GM19043 (cell line): Measurements from ENCODE around the gene SH2D3C.

ENCODE experiments used
- ATAC-seq: cut with Tn5 transposase; IDR thresholded peaks from one replicate; pipeline ENCODE4 v1.9.1; 2021; ENCODE audit warnings: low read depth; ENCODE audit not compliant: unreplicated experiment

SH2D3C gene

DNA sequence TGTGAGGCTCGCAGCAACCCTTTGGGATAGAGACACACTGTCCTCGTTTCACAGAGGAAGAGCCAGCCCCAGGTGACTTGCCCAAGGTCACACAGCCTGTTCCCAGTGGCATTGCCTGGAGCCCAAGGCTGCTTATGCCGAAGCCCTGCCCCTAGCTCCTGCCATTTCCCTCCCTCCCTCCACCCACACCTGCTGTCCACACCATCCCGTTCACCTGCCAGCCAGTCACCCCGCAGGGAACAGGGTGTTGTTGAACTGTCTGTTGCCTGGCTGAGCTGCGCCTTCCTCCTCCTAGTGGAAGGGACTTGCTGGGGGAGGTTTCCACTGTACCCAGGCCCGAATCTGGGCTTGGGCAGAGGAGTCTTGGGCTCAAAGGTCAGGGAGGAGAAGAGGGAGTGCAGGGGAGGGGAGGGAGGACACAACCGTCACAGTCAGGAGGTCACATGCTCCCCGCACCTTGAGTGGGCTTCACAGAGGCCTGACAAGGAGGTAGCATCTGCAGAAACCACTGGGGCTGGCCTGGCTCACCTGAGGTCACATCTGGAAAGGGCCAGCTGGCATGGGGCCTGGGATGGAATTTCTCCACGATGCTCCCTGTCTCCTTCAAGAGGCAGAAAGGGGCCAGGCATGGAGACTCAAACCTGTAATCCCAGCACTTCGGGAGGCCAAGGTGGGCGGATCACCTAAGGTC, 56.3 kb downstream of the SH2D3C start:
- no peak for ATAC-seq

DNA sequence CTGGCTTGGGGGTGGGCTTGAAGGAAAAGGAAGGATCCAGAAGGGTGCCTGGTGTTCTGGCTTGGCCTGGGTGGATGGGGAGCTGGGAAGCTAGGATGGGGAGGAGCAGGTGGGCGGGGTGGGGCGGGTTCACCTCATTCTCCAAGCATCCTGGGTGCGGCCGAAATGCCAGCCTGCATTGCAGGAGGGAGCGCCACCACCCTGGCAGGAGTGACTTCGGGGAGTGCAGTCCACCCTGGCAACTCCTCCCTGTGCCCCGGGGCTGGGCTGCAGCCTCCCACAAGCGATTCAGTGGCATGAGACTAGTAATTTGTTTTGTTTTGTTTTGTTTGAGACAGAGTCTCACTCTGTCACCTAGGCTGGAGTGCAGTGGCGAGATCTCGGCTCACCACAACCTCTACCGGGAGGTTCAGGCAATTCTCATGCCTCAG, 57.1 kb downstream of the SH2D3C start:
- no peak for ATAC-seq

DNA sequence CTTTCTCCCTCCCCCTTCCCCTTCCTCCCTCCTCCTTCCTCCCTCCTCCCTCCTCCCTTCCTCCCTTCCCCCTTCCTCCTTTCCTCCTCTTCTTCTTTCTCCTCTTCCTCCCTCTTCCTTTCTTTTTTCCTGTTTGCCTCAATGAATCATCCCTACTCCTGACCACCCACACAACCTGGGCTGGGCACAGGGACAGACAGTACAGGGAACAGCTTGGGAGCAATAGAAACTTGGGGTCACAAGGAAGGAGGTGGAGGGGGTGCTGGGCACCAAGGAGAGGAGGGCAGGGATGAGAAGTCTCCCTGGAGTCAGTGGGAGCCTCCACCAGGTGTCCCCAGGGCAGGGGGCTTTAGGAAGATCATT, 57.6 kb downstream of the SH2D3C start:
- no peak for ATAC-seq

DNA sequence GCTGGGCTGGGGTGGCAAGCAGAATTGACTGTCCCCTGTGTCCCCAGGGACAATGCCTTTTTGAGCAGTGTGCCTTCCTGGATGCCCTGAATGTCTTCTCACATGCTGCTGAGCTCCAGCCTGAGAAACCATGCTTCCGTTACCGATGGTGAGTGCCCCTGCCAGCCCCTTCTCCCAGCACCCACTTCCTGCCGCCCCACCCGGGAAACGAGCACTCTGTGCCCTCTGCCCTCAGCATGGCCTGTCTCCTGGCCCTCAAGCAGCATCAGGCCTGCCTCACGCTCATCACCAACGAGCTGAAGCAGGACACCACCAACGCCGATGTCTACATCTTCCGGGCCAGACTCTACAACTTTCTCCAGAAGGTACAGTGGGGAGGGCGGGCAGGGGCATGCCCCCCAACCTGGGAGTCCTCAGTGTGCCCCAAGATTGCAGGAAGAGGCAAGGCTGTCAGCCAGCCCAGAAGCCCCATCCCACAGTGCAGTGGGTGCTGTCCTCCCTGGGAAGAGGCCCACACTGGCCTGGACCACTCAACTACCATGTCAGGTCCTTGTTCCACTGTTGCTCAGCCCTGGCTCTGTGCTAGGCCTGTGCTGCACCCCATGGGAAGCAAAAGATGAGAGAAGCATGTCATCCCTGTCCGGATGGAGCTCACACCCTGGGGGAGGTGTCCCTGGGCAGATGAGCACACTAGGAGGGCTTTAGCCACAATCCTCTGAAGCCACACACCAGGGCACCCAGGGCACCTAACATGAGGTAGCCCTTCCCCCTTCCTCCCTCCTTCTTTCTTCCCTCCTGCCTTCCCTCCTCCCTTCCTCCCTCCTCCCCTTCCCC, 58.2 kb downstream of the SH2D3C start:
- no peak for ATAC-seq

DNA sequence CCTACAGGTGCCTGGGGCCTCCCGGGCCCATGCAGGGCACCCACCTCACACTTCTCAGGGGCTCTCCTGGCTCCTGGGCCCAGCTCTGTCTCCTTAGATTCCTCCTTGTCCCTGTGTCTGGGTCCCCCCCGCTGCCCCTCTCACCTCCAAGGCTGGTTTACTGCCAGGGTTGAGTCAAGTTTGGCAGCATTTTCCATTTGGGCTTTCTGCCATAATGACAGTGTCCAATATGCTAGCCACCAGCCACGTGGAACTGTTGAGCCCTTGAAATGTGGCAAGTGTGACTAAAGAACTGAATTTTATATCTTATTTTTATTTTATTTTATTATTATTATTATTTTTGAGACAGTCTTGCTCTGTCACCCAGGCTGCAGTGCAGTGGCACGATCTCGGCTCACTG, 60.7 kb downstream of the SH2D3C start:
- ATAC-seq = no peak

DNA sequence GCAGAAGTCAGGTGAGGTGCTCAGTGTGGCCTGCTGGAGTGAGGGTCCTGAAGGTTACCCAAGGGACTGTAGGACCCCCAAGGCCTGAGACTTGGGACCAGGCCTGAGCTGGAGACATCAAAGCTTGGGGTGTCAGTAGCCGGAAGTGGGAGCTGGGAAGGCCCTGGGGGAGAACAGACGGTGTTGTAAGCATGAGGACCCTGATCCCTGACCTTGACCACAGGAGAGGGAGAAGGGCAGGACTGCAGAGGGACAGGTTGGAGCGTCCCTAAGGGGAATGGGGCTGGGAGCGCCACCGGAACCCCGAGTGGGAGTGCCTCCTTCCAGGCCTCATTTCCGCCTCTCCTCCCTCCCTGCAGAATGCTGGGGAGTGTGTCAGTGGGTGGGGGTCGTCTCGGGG, 62.1 kb downstream of the SH2D3C start:
- ATAC-seq = no peak

DNA sequence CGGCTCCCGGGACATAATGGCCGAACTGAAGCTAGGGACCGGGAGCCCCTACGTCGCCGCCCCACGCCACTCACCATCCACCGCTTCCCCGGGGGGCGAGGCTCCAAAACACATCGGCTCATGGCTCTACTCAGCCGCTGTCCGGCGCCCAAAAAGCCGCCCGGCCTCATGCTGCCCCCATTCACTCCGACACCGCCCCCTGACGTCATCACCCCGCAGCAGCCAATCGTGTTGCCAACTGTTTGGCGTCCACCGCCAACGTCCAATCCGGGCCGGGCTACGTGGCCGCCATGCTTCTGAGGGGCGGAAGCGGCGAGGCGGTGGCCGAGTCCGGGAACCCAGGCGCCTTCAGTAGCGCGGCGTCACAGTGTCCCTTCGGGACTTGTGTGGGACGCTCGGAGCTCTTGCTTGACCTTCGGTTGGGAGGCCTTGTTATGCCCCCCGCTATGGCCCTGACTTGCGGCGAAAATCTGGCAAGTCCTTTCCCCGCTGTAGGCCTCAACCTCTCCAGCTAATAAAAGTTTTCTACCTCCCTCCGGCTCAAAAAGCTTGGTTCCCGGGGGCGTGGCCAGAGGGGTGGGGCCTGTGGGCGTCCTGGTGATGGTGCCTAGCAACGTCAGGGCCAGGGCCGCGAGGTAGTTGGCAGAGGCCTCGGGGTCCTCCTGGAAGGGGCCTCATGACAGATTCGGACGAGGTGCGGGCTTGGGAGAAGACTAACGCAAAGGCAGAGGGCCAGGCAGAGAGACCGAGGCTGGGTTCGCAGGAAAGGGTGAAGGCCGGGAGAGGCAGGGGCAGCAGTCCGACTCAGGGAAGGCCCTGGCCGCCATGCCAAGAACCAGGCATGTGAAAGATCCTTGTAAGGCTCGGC, 62.8 kb downstream of the SH2D3C start, which contains the start of the genes PTRH1 and TTC16:
TSS of gene PTRH1 (minus strand) at position 194 of the 868 bp plus-strand sequence. CDS start at position 170, 24 bp downstream.
TSS of gene TTC16 (plus strand) at position 610 of the 868 bp plus-strand sequence. CDS start at position 677, 67 bp downstream.
- ATAC-seq = peak; percentile 95

DNA sequence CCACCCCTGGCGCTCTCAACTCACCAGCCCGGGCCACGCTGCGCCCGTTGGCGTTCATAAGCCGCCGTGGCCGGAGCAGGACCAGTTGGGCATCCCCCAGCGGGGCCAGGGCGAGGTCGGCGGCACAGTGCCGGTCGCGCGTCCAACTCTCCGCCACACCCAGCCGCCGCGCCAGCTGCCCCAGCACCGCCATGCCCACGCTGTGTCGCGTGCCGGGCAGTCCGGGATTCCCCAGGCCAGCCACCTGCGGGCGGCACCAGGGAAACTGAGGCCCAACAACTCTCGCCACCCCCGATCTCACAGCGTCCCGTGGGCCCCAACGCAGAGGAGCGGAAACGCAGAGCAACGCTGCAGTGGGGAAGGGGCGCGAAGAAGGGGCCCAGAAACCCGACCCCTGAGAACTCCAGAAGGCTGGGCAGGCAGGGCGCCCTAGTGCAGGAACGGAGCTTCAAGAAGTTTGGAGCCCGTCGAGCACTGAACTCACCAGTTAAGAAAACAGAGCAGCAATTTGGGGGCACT, 63.5 kb downstream of the SH2D3C start:
- no peak for ATAC-seq

DNA sequence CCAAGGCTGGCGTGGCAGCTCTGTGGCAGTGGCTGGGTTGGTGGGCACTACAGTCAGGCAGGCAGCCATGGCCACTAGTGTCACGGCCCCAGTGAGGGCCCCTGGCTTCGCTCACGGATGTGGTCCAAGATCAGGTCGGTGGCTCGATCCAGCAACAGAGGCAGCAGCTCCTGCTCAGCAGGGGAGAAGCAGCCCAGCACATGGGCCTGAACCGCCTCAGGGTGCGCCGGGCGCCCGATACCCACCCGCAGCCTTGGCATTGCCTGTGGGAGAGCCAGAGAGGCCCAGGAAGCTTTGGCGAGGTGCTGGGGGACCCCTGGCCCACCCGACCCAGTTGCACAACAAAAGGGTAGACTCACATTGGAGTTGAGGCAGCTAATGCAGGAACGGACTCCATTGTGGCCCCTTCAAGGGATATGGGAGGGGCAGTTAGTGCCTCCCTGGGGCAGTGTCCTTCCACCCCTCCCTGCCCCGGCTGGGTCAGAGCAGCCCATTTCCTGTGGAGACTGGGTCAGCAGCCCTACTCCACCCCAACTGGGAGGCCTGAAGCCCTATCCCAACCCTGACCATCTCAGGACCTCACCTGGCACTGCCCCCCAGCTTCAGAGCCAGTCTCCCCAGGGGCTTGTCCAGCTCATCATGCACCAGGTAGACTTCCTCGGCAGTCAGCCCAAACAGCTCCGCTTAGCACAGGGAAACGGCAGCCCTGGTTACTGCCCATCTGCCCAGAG, 64.3 kb downstream of the SH2D3C start:
- ATAC-seq = no peak

DNA sequence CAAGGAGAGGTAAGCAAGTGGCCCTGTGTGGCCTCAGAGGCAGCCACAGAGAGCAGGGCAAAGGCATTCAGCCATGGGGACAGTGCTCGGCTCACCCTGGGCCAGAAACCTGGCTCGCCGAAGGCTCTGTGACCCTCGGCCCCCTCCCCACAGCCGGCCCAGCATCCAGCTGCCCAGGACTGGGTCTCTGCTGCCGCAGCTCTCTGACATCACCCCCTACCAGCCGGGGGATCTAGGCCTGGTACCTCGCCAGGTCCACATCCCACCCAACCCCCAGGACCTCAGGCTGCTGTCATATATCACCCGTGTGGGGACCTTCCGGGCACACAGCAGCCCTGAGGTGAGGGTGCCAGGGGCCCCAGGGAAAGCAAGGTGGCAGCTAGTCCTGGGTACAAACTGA, 65.6 kb downstream of the SH2D3C start:
- ATAC-seq = no peak

DNA sequence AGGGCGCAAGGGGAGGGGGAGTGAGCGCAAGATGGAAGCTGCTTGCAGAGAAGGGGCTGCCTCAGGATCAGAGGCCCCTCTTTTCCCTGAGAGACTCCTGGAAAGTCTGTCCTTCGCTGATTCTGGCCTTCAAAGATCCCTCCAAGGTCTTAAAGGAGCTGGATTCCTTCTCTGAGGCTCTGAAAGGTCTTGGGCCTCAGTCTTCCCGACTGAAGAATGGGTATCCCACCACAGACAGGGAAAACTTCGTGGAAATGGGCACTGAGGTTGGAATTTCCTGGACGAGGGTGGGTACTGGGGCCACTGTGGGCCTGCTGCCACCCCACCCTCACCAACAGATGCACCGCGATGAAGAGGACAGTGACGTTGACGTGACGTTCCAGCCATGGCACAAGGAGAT, 66.1 kb downstream of the SH2D3C start:
- no peak for ATAC-seq

DNA sequence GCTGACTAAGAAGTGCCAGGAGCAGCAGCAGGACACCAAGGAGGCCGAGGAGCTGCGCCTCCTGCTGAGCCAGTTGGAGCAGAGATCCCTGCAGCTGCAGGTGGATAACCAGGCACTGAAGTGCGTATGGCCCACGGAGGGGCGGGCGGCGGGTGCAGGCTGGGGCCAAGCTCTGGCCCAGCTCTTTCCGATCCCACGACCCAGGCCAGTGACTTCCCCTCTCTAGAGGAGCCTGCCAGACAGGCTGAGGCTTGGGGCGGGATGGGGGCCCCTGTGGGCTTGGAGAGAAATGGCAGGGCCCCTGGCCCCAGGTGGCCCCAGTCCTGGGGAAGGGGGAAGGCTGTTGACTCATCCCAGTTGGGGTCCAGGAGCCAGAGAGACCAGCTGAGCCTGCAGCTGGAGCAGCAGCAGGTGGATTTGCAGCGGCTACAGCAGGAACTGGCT, 66.6 kb downstream of the SH2D3C start:
- no peak for ATAC-seq

DNA sequence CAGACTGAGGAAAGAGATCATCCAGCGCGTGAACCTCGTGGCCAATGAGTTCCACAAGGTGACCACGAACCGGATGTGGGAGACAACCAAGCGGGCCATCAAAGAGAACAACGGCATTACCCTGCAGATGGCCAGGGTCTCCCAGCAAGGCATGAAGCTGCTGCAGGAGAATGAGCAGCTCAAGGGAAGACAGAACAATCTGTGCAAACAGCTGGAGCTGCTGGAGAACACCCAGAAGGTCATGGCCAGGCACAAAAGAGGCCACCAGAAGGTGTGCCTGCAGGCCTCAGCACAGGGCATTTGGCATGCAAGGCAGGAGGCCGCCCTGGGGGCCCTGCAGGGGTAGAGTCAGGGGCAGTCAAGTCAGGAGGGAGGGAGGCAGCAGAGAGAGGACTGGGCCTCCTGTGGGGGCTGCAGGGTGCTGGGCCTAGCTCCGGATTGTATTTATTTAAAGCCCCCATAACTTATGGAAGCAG, 67.2 kb downstream of the SH2D3C start:
- no peak for ATAC-seq

DNA sequence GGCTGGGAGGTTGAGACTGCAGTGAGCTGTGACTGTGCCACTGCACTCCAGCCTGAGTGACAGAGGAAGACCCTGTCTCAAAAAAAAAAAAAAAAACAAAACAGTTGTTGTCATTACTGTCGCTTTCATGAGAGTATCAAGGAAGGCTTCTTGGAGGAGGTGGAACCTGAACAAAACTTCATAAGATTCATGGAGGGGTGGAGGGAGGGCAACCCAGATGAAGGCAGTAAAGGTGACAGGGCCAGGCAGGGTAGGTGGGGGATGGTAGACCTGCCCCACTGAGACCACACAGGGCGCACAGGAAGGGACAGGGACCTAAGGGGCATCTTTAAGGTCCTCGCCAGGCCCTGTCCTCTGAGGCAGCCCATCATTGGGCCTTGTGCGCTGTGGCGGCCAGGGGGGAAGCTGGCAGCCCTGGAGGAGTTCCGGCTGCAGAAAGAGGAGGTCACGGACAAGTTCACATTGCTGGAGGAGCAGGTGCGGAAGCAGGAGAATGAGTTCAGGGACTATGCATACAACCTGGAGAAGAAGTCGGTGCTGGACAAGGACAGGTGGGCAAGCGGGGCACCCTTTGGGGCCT, 68.2 kb downstream of the SH2D3C start:
- no peak for ATAC-seq

DNA sequence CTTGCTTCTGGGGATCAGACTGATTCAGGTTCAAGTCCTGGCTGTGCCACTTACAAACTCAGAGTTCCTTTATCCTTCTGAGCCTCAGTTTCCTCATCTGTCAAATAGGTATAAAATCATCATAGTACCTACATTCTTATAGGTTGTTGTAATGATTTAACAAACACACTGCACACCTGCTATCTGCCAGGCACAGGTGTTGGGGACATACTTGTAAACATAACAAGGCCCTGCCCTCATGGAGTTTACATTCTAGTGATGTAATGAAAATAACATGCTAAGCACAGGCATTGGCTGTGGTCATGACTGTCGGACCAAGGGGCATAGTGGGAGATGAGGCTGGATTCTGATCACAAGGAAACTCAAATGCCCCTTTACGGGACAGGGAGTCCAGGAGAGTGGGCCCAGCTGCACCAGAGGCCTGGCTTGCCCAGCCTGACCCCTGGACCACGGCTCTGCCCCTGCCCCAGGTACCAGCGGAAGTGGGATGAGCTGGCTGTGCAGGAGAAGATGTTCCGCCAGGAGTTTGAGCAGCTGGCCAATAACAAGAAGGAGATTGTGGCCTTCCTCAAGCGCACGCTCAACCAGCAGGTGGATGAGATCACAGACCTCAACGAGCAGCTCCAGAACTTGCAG, 69.4 kb downstream of the SH2D3C start:
- ATAC-seq = no peak

DNA sequence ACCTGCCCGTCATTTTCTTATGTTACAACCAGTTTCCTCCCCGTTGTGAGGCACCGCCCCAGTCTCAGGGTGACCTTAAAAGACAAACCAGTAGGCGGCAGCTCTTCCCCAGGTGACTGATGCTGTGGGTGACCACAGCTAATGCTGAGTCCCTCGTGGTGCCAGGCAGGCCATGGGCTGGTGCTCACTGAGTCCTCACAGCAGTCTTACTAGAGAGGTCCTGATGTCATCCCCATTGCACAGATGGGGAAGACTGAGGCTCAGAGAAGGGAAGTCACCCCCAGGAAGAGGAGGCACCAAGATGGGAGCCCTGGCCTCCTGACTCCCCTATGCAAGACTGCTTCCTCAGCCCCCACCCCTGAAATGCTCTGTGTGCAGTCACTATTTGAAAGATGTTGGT, 70.7 kb downstream of the SH2D3C start:
- ATAC-seq = no peak

DNA sequence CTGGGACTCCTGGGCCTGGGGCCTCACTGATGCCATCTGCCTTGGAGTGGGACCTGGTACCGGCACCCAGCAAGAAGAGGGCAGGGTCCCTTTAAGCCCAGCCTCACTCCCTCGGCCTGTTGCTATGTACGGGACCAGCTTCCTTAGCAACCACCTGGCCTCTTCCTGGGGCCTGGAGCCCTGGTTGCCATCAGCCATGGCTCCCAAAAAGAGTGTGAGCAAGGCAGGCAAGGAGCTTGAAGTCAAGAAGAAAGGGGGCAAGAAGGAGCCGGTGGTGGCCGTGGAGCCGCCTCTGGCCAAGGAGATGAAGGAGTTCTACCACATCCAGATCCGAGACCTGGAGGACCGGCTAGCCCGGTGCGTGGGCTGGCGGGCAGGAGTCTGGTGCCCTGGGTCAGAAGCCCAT, 71.6 kb downstream of the SH2D3C start, which contains the start of gene CFAP157:
TSS of gene CFAP157 (plus strand) at position 153 of the 406 bp plus-strand sequence. CDS start at position 197, 44 bp downstream.
- no peak for ATAC-seq

DNA sequence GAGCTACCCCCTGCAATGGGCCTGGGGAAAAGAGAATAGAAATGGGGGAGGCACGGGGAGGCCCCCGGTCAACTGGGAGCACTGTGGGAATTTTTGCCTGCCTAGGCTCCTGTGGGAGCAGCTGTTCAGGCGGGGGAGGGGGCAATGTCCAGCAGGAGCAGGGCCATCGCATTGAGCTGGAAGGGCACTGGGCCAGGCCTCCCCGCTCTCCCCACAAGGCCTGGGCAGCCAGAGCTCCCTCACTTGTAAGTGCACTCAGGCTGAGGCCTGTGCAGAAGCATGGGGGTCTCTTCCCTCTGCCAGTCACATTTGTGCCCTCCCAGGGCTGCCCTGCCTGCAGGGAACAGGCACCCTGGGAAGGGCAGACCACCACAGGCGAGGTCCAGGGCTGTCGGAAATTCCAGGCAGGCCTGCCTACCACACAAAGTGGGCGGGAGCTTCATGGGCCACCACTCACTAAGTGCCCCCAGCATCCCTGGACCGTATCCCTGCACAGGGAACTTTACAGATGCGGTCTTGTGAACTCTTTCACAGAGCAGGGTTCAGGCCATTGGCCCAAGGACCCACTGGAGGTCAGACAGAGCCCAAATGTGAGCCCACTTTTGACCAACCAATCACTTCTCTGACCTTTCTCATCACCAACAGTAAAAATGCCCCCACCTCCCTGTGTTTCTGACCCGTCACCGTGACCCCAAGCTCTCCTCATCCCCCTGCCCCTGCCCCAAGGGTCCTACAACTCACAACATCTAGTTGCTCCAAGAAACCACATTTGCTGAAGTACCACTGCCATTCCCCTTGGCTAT, 72.7 kb downstream of the SH2D3C start:
- no peak for ATAC-seq
